ENCODE data around the gene PRSS50. TPM values are rescaled to one million over a fixed set of nuclear protein-coding genes. Genes with fewer than 3 reads are reported as not detected.
"Not testable (repeated sequence)": the region's sequence is repeated elsewhere in the genome, so short reads cannot be mapped to it uniquely, and the experiment has no call there.

The PRSS50 gene
- total RNA-seq, 1 donor from 2014 or later = not detected

DNA sequence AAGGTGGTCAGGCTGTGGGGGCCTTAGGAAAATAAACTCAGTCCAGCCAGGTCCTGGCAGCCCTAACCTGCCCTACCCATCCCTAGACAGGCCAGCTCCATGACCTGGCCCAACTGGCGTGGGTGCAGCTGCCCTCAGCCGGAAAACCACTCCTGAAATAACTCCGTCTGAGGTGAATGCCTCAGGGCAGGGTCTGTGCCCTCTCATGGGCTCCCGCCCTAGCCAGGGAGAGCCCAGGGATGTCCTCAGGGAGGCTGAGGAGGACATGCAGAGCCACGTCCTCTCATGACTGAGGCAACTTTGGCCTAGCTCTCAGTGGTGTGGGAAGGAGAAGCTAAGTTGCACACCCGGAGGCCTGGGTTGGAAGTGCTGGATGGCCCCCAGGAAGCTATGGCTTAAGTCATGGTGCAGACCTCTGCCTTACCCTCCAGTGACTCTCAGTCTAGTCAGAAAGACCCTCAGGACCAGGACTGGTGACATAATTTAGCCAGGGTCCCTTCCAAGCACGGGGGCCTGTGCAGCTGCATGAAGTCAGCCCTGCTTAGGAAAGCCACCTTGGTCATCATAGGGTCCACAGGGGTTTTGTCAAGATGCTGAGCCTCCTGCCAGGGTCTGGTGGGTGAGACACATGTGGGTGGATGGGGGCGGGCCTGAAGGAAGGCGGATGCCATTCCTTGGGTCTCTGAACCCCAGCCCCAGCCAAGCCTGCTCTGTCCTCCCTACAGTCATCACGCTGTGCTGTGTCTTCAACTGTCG is 9.1 kb downstream of the PRSS50 start:
- DNase-seq (ENCODE audit: low spot score) = no peak

GRCh38 chr3:46707601-46708011 is 10.1 kb downstream of the PRSS50 start:
- DNase-seq (ENCODE audit: low spot score) = no peak

GRCh38 chr3:46706771-46707582 is 10.7 kb downstream of the PRSS50 start:
- DNase-seq (ENCODE audit: low spot score) = no peak

DNA sequence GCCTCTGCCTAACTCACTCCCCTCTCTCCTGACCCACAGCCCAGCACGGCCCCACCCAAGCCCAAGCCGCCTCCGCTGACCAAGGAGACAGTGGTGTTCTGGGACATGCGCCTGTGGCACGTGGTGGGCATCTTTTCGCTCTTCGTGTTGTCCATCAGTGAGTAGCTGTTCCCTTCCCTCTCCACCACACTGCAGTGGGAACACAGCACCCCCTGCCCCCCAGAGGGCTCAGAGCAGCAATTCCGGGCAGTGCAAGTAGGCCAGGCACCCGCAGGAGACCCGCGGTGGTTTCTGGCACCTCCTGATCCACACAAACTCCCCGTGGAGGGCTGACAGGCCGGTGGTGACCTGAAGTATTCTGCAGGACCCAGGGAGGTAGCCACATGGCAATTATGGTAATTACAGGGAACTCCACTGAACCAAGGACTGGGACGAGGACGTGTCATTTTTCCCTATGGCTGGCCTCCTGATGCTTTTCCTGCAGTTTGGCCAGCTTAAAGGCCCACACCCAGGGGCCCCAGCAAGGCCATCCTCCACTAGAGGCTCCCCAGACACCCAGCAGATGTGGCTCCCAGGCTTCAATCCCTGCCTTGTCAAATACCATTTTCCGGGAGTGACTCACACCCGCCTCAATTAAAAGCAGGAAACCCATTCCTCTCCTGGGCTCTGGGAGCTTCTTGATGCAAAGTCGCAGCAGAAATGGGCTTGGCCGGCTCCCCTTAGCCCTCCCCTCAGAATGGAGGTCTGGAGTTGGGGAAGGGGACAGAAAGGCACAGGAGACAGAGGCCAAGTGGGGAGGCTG is 11.7 kb downstream of the PRSS50 start:
- DNase-seq (ENCODE audit: low spot score) = peak; percentile 77

DNA sequence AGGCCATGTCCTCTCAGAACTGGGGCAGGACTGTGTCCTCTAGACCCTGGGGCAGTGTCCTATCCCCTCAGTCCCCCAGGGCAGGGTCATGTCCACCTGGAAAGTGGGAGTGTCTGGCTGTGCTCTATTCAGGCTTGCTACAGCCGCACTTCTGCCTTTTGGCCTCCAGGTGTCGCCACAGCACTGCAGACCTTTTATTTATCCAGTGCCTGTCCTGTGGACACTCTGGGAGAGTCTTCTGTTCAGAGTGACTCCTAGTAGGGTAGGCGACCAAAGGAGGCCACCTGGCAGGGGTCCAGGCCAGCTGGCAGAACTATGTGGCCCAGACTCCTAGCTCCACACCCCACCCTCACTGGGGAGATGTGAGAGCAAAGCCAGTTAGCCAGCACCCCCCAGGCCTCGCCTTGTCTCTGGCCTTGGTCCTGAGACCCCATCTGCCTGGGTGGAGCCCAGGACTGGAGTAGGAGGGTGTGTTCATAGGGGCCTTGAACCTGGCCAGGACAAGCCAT is 12.6 kb downstream of the PRSS50 start:
- DNase-seq (ENCODE audit: low spot score) = peak; percentile 75

- not testable (repeated sequence) for DNase-seq (ENCODE audit: low spot score)
Observed at GRCh38 chr3:46704346-46704745, 13.3 kb downstream of the PRSS50 start.

- DNase-seq (ENCODE audit: low spot score) = no peak
Observed at GRCh38 chr3:46703013-46703520, 14.6 kb downstream of the PRSS50 start.

- peak; percentile 28 for DNase-seq (ENCODE audit: low spot score)
Observed at GRCh38 chr3:46702246-46703012, 15.2 kb downstream of the PRSS50 start.

DNA sequence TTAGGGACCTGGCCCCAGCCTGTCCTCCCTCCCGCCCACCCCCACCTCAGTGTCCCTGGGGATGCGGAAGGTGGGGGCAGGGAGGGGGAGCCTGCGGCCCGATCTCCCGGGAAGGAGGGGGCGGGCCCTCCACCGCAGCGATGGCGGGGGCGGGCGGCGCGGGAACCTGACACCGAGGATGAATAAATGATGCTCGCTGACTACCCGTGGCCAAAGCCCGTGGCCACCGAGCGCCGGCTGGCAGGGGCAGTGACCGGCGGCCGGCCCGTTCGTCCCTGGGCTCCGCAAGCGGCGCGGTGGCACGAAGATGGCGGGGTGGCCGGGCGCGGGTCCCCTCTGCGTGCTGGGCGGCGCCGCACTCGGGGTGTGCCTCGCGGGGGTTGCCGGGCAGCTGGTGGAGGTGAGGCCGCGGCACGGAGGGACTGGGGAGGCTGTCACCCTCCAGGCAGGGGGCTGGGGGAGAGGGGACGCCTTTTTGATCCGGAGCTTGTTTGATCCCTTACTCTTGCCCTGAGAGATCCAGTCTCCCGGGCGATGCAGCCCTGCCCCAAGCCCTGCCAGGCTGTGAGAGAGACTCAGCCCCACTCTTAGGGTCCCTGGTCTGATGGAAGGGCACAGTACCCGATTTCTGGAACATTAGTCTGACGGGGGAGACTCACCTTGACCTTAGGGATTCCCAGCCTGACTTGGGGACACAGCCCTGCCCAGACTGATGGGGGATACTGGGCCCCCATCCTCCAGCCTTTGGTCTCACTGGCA is 16.3 kb downstream of the PRSS50 start, which contains the start of gene TMIE:
Gene TMIE, plus strand, starts transcription at position 212 of the 759 bp plus-strand sequence. Its CDS starts 96 bp downstream, at position 308.
- no peak for DNase-seq (ENCODE audit: low spot score)

DNA sequence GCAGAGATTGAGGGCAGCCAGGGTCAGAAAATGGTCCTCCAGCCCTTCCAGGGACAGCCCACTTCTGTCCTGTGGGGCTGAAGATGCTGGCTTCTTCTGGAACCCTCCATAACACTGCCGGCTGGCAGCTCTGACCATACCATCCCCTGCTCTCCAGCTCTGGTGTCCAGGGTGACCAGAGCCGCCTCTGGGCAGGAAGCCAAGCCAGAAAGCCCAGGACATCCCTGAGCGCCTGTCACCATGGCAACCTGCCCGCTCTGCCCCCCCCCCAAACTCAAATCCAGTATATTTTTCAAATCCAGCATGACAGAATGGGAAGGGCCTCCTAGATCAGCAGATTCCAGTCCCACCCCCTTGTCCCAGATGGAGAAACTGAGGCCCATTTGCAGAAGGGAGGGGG is 16.9 kb downstream of the PRSS50 start:
- peak; percentile 72 for DNase-seq (ENCODE audit: low spot score)

GRCh38 chr3:46699676-46700523 is 17.8 kb downstream of the PRSS50 start:
- DNase-seq (ENCODE audit: low spot score) = no peak

- peak; percentile 68 for DNase-seq (ENCODE audit: low spot score)
Observed at GRCh38 chr3:46695962-46696894, 21.4 kb downstream of the PRSS50 start.

DNA sequence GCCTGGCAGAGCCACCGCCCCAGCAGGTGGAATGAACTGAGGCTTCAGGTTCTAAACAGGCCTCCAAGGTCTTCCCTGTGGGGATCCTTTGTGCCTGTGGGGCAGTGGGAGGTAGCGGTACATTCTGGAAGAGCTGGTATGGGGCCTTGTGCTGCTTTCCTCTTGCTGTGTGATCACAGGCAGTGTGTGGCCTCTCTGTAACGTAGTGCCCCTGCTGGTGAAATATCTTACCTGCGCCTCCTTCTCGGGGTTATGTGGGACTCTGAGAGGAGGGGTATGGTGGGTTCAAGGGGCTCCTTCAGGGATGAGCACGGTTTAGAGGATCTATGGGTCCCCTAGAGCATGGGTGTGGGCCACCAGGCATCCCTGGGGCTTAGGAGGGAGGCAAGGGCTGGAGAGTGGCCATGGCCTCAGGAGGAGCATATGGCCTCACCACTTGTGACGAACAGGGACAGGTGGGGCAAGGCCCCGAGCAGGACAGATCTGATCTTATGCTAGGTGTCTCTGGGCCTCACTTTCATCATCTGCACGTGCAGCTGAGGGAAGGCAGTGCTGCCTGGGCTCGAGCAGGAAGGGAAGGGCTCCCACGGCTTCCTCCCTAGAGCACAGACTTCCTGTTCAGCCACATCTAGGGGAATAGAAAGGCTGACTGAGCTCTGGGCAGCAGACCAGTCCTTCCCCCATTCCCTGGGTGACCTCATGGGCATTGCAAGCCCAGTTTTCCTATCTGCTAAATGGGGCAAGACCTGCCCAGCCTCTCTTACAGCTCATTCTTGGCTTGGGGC is 22.3 kb downstream of the PRSS50 start:
- peak; percentile 64 for DNase-seq (ENCODE audit: low spot score)

DNA sequence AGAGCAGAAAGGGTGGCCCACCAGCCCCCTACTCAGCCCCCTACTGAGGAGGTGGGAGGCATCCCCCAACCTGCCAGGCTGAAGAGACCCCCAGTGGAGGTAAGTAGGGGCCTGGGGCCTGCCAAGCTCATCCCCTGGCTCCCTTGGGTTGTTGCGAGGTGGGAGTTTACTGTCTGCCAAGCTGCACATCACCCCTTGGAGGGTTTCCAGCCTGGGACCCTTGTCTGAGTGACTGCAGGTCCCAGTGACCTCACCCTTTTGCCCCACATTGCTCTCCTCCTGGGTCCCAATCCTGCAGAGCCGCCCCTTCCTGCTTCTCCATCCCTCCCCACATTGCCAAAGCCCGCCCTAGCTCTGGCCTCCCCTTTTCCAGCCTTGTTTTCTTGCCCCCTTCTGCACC is 23.1 kb downstream of the PRSS50 start:
- no peak for DNase-seq (ENCODE audit: low spot score)

- DNase-seq (ENCODE audit: low spot score) = peak; percentile 24
Observed at GRCh38 chr3:46693892-46694226, 23.8 kb downstream of the PRSS50 start.

DNA sequence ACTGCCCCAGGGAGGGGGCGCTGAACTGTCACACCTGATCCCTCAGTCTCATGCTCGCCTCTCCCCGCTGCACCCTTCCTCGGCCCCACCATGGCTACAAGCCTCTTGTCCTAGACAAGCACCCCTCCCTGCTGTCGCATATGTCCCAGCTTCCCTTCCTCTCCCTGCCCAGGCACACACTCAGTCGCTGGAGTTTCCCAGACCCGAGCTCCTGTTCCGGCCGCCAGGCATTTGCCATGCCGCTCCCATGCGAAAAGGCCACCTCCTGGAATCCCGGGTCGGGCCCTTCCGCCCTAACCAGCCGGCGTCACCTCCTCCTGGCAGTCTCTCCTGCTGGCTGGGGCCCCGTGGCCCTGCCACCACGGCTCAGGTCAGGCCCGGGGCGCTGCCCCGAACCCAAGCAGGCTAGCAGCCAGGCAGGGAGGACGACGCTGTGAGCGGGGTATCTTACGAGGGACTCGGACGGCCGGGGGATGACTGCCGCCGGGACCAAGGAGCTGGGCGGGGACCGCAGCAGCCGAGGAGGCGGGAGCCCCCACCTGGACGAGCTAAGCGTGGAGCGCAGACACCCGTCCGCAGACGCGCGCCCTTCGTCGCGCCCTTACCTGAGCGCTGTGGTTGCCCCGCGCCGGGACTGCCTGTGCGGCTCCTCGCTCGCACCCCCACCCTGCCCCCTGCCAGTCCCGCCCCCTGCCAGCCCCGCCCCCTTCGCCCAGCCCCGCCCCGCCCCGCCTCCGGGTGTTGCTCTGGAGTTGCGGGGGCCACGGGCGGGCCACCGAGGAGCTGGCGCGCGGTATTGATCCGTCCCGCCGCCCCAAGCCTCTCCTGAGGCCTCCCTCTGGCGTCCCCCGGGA is 24.4 kb downstream of the PRSS50 start, which contains the start of gene ALS2CL:
Gene ALS2CL, minus strand, starts transcription at position 642 of the 854 bp plus-strand sequence. CDS start 4,239 bp downstream, outside the sequence.
- DNase-seq (ENCODE audit: low spot score) = peak; percentile 33
